Middle frontal gyrus (tissue), 1 donor: Measurements from ENCODE around the gene RSRC1.

Source experiments
- DNase-seq: peaks from one replicate; pipeline ENCODE4 v3.0.0-alpha.2; 2015; ENCODE audit warnings: low spot score; ENCODE audit errors: extremely low spot score

The RSRC1 gene

DNA sequence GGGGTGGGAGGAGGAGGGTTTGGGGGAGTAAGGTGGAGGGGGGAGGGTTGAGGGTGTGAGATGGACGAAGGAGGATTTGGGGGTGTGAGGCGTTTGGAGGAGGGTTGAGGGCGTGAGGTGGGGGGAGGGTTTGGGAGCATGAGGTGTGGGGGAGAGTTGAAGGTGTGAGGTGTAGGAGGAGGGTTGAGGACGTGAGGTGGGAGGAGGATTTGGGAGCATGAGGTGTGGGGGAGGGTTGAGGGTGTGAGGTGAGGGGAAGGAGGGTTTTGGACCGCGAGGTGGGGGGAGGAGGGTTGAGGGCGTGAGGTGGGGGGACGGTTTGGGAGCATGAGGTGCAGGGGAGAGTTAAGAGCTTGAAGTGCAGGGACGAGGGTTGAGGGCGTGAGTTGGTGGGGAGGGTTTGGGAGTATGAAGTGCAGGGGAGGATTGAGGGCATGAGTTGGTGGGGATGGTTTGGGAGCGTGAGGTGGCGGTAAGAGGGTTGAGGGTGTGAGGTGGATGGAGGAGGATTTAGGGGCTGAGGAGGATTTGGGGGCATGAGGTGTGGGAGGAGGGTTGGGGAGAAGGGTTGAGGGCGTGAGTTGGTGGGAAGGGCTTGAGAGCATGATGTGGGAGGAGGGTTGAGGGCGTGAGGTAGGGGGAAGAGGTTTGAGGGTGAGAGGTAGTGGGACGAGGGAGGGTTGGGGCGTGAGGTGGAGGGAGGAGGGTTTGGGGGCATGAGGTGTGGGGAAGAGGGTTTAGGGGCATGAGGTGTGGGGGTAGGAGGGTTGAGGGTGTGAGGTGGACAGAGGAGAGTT is 462.3 kb downstream of the RSRC1 start:
- no peak for DNase-seq

DNA sequence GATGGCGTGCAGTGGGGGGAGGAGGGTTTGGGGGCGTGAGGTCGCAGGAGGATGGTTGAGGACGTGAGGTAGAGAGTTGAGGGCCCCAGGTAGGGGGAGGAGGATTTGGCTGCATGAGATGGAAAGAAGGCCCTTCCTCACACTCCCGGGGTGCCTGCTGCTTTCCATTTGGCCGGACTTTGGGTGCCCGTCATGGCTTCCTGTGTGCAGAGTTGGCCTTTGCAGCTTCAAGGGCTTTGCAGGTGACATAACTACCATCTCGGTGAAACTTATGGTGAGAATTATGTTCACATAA is 462.8 kb downstream of the RSRC1 start:
- DNase-seq: no peak

- no peak for DNase-seq
Measured at GRCh38 chr3:158573714-158574113, 463.8 kb downstream of the RSRC1 start.

GRCh38 chr3:158574646-158575045 is 464.8 kb downstream of the RSRC1 start:
- no peak for DNase-seq

DNA sequence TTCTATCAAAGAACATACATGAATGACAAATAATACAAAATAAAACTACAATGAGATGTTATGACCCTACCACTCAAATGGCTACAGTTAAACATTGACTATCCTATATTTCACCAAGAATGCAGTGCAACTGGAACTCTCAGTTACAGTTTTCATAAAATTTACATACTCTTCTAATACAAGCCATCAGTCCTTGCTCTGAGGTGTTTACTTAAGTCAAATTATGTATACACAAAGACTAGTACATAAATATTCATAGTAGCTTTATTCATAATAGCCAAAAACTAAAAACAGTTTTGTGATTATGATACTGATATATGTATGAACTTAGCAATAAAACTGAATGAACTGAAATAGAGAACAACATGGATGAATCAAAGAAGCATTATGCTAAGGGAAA is 480.3 kb downstream of the RSRC1 start:
- no peak for DNase-seq
